ENCODE results near the gene APOB.

- TF ChIP-seq POLR2AphosphoS5 (IDR thresholded peaks at IDR 0.05; ENCODE audit: low read depth, low read length): no peak
- no peak for TF ChIP-seq REST (IDR thresholded peaks at IDR 0.05; ENCODE audit: insufficient read depth in 1 of 2, low read depth in 2 of 2, low read length in 2 of 2)
- no peak for TF ChIP-seq FOXP2 (optimal IDR thresholded peaks at IDR 0.05; ENCODE audit: borderline replicate concordance, extremely low read depth, extremely low read length, insufficient read depth)
Observed at GRCh38 chr2:20962939-20963557, 80.8 kb downstream of the APOB start.
